ENCODE data around the gene NPAS2.

NPAS2 gene

DNA sequence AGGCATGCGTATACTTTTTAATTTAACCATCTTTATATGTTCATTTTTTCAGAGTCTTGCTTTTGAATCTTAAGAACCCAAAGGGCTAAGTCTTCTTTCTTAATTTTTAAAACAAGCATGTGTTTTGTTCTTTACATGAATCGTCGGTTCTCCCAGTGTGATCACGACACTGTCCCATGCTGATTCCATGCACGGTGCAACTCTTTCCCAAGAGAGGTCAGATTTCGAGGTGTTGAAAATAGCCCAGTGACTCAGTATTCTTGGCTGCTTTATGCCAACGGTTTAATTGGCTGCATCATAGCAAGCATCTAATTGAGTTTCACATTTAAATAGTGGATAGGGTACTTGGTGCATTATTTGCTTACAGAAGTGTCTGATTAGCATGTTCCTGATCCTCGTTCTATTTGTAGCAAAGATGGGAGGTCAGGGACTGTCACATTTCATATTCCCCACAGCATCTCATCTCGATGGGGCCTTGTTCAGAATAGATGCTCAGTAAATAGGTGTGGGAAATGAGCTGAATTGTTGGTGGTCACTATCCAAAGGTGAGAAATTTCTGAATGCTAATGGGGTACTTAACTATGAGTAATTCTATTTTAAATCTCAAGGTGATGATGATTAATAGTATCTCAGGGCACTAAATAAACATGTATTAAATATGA is 2.8 kb downstream of the NPAS2 start:
- DNase-seq: no peak

DNA sequence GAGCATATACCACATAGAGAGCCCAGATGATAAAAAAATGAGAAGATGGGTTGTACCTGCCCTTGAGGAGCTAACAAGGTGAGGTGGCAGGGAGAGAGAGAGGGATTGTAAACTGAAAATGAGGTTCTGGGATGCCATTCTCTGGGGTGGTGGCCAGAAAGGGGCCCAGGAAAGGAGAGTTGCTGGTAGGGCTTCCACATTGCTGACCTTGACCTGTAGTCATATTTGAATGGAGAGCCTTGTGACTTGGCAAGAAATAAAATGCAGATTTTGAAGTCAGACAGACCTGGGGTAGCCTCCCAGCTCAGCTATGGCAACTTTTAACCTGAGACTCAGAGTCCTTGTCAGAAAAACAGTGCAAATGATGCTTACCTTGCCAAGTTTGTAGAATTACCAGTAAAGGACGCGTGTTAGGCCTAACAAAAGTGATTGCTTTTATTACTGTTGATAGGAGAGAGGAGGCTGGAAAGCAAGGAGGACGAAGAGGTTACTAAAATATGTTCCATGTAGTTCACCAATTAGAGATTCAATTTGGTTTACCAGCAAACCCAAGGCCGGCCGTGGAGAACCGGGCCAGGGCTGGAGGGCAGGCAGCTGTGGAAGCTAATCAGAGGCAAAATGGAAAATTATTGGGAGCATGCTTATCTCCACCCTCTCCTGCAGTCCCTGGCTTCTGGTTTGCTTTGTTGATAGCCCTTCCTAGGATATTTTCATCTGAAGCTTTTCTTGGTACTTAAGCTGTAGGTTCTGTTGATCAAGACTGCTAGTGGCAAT is 3.9 kb downstream of the NPAS2 start:
- DNase-seq: no peak

DNA sequence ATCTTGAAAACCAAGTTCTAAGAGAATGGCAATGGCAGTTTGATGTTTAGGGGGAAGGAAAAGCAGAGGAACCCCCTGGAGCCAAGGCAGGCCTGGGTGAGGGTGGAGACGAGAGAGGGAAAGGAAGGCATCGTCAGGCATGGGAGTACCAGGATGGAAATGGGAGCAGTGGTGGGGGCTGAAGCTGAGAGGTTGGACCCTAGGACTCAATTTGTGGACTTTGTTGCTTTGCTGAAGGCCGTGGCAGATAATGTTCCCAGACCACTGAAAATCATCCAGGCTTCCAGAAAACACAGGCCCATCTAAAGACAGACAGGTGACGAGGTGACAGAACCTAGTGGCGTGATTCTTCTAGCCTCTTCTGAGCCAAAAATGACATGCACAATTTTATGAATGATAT is 4.9 kb downstream of the NPAS2 start:
- DNase-seq: no peak

DNA sequence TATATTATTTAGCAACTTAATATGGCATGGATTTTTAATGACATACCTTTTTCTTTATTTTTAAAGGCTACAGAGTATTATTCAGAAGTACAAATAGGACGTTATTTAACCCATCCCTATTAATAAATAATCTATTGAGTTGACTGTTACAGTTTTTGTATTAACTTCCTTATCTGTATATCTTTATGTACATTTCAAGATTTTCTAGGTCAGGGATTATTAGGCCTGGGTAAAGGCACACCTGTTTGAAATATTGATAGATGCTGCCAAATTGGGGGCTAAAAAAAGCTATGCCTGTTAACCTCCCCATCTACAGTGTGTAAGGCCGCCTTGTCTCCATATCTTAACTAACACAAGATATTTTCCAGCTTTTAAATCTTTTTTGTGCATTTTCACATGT is 6.6 kb downstream of the NPAS2 start:
- DNase-seq: no peak

DNA sequence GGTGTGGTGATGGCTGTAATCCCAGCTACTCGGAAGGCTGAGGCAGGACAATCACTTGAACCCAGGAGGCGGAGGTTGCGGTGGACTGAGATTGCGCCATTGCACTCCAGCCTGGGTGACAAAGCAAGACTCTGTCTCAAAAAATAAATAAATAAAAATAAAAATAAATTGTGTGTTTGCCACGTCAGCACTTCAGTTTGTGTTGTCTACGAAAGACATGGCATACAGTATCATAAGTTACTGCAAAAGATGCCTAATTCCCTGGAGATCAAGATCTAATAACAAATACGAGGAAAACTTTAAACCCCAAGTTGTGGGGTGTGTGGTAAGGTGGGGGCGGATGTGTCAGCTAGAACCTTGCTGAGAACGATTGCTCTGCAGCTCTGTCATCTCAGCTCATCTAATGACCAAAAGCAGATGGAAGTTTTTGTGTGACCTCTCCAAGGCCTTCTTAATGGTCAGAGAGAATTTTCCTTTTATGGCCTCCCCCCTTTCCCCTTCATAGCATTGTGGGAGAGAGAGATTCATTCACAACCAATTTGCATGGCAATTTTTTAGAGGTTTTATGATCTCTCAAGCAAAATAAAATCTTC is 11.3 kb downstream of the NPAS2 start:
- DNase-seq: no peak

DNA sequence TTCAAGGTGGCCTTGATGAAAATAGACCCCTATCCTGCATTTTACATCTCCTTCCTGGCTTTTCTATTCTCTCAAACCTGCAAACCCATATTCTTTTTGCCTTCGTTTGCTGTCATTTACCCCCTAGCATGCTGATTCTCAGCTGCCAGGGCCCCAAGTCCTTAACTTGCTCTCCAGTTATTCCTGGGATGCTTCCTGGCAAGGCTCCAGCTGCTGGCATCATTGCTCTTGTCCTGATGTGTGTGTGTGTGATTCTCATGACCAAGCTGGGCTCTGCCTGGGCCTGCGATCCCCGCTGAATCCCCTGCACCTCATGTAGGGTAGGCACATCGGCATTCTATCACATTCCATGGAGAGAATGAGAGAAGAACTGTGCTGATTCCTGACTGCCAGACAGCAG is 11.9 kb downstream of the NPAS2 start:
- DNase-seq: no peak

DNA sequence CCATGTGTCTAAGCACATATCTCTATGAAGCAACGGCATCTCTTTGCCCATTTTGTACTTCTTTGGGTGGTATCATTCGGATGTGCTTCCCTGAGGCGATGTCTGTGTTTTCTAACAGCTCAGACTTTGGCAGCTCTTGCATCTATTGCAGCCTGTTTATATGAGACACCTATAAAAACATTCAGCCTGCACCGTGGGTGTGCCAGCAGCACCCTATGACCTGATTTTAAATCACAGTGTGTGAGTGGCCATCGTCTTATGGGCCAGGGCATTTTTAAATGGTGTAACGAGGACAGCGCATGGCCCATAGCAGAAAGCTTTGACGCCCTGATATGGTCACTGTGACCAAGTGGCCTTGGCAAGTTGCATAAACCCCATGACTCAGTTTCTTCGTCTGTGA is 12.9 kb downstream of the NPAS2 start:
- DNase-seq: no peak

DNA sequence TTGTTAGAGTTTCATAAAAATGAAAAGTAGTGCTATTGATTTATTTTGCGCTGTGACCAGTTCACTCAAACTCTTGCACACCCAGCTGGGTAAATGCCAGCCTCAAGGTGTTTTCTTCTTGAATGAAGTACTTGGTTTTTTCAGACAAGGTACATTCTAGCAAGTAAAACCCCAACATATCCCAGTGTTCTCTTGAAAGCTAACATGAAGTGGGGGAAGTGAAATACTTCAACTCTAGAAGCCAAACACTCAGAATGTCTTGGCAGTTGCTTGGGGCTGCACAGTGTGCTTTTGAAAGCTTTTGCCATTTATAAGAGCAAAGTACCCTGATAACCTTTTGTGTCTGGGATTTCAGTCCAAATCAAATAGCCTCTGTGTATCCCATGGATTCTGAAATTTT is 13.4 kb downstream of the NPAS2 start:
- DNase-seq: no peak

DNA sequence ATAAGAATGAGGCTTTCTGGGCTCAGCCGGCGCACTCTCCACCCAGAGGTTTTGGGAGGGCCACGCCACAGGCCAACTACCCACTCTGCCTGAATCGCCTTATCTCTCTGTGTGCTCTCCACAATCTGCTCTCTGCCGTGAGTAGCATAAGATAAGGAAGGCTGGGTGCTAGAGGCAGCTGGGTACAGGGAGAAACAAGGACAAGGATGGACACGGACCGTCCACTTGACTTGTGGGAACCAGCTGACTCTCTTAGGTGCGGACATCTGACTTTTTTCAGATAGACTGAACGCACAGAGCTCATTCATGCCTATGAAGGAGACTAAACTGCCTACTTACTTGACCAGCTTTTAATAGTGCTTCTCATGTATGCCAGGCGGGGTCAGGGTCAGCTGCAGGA is 14.3 kb downstream of the NPAS2 start:
- no peak for DNase-seq

DNA sequence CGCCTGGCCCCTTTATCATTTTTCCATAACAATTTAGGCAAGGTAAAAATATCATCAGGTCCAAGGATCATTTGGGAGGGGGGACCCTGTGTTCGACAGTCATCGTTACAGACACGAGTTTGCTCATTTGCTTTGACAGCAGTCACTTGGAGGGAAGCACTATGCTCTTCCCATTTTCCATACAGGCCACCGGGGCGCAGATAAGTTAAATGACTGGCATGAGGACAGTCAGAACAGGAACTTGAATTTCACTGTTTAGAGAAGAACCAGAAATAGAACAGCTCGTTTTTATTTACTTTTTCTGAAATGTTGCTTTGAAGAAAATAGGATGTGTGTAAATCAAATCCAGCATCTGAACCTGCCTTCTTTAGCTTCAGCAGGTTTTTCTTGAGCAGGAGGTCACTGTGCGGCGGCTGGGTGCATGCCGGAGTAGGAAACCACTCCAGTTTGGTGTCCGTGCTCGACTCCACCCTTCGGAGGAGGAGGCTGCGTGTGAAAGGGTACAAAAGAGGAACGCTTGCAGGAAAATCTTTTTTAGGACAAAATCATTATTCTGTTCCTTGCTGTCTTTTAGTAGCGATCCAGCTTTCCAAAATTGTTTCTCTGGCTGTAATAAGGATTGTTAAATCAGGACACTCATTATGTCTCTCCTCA is 15.2 kb downstream of the NPAS2 start:
- no peak for DNase-seq

DNA sequence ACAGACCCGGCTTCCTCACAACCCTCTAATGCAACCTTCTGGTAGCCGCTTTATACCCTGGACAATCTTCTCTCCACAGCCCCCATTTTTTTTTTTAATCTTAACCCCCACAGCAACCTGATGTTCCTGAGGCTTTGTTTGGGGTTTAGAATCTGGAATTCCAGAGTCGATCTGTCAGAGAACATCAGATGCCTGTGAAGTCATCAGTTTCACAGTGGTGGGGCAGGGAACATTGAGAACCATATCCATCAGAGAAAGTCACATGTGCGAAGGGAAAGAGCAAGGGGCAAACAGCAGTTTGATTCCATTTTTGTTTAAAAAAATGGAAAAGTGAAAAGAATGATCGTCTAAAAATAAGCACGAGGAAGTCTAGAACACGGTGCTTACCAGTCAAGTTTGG is 20.6 kb downstream of the NPAS2 start:
- DNase-seq: no peak

DNA sequence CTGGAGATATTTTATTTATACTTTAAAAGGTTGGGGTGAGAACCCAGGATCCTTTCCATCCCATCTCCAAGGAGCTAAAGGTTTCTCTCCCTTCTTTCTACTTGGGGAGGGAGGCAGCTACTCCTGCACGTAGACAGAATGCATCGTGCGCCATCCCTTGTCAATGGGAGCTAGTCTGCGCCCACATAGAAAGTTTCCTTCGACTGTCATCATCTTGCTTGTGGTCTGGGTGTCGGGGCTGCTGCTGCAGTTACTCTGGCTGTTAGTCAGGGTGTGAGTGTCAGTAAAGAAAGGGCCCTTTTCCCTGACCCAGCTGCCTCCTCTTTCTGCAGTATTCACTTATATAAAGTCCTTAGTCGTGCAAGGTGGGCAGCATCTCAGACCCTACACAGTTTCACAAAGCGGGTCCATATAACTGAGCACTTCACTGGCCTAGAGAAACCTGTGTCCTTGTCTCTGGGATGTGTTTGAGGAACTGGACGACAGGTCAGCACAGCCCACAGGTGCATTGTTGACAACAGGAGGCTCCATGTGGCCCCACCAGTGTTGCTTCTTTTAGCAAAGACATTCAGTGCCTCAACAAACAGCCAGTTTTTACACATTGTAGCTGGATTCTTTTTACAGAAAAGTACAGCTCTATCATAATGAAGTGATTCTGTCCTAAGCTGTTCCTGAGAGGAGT is 22.4 kb downstream of the NPAS2 start:
- DNase-seq: no peak

DNA sequence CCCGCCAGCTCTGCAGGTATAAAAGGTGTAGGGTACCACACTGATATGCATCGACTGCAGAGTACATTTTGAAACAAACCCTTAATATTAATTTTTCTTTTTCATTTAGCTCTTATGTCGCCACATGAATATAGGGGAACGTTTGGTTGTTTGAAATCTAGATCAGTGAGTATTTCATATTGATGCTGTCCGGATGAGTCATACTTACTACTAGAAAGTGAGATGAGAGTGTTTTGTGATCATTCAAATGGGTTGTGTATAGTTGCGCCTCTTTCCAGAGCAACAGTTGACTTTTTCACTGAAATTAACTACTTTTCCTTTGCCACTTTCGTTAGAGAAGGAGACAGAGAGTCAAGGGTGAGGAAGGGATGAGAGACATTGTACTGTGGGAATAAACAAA is 24.6 kb downstream of the NPAS2 start:
- no peak for DNase-seq

DNA sequence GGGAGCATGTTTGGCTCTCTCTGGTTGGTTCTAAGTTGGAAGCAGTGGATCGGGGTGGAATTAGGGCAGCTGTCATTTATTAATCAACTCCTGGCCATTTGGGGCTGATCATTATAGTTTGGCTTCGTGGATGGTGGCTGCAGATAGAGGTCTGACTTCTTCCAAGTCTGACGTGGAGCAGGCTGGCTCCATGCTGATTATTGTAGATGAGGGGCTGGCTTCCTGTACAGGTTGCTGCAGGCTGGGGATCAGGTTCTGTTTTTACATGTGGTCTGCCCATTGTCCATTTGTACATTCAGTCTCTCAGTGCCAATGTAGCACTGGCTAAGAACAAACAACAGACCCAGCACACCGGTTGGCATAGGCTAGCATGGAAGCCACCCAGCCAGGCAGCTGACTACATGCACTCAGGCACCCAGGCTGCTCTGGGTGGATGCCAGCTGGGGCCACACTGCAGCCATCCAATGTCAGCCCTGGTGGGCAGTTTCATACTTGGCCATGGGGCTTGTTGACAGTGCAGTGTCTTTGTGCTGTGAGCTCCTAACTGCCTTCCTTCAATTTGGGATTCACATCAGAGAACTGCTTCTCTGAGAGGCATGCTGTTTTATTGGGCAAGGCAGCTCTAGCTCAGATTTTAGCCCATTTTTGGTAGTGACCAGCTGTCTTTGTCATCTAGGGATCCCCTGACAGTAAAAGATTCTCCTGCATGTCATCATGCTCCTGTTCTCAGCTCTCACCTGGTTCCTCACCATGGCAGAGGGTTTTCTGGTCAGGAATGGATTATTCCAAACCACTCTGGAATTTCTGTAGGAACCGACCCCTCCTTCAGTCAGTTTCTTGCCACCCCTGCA is 25.4 kb downstream of the NPAS2 start:
- DNase-seq: no peak

DNA sequence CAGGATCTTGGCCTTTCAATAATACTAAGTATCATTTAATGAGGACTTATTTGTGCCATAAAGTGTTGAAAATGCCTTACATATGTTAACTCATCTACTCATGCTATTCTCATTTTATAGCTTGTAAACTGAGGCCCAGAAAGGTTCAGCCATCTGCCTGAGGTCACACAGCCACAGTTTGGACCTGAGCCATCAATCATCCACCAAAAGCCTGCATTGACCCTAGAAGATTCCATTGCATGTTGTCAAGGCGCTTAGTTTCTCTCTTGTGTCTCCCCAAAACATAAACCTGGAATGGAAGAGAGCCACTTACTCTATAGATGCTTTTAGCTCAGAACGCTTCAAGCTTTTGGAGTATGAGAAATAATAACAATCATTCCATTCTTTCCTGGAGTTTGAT is 26.8 kb downstream of the NPAS2 start:
- no peak for DNase-seq

DNA sequence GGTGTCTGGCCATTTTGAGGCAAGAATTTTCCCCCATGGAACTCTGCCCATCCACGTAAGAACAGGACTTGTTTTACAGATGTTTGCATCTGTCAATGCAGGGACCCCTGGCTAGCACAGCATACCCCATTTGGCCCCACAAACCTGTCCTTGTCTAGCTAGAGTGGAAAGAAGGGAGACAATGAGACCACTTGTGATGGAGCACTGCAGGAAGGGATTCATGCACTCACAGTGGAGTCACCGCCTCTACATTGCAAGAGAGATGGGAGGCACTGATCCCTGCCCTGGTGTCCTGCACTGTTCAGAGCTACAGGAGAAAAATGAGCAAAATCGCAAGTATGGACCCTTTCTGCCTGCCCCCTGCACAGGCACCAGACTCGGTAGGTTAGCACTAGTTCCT is 32.5 kb downstream of the NPAS2 start:
- no peak for DNase-seq

DNA sequence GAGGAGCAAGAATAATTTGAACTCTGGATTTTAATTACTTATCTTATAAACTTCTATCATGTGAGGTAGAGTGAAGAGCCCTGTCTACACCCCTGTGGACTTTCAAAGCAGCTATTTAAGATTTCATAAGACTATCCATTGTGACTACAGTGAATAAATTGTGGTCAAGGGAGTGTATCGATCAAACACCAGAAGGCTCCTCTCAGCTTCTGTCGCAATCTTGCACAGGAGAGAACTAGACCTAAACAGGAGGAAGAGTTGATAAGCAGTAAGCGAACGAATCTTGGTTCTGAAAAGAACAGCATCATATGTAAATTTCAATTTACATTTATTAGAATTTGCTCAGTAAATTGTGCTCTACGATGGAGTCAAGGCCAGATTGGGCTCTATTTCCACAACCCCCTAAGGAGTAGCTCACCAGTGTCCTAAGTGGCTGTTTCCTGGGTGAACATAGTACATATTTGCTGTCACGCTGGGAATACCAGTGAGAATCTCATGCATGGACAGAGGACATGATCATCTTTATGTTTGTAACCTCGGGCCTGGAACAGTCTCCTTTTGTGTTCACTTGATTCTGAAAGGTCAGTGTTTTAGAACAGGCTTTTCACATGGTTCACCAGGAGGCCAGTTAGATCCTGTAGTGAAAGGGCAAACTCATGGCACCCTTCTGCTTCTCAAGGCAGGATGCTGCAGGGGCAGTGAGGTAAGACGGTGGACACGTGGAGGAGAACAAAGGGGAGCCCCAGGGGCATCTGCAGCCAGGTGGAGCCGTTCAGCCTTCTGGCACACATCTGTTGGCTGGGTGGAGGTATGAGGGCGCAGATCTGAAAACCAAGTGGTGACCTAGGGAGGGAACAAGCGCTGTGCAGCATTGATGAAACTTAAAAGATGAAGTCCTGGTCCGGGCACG is 33.3 kb downstream of the NPAS2 start:
- DNase-seq: no peak

DNA sequence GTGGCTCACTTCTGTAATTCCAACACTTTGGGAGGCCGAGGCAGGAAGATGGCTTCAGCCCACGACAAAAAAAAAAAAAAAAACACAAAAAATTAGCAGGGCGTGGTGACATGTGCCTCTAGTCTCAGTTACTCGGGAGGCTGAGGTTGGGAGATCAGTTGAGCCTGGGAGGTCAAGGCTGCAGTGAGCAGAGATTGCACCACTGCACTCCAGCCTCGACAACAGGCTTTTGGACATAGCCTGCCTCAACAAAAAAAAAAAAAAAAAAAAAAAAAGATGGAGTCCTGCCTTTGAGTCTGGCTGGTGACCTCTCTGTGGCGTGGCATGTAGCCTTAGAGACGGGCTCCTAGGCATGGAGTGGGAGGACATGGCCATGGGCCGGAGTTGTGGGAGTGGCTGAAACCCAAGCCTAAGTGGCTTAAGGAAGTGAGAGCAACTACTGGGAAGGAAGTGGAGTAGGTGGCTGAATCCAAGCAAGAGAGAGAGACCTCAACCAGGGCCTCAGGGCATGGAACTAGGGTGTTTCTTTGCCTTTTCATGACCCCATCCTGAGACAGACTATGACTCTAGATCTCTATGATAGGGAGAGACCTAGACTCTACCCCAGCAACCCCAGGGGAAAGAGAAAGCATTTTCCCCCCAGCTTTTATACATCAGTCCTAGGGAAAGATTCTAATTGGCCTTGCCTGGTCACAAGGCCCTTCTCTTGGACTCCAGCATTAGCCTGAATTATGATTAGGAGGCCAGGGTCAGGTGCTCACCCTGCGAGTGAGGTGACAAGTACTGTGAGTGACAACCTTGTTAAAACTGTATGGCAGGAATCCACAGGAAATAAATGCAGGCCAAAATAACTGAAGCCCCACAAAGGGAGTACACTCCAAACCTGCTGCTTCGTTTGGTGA is 34.2 kb downstream of the NPAS2 start:
- no peak for DNase-seq

DNA sequence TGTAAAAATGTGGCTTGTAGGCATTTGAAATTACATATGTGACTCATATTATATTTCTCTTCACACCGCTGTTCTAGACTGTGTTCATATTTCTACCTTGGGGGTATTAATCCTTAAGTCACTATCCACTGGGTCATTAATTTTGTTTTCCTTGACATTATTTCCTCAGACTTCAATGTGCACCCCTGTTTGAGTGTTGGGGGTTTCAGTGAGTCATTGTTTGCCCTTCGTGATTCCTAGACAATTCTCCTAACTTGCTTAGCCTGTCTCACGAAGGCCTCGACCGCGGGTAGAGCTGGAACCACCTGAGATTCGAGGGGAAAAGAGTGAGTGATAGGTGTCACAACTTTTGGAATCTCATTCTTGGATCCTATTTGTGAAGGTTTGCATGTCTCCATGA is 35.1 kb downstream of the NPAS2 start:
- DNase-seq: no peak

DNA sequence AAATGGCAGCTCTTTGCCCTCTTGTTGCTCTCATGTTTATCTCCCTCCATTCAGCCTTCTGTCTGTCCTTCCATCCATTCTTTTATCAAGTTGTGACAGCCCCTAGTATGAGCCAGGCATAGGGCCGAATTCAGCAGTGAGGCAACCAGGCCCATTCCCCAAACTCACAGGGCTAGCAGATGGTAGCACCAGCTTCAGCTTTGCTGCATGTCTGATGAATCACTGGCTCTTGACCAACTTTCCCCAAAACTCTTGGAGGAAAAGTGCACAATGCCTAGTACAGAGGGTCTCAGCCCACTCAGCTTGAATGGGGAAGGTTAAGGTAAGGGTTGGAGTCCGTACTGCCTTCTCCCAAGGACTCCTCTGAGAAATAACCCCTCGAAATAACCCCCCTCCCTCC is 35.7 kb downstream of the NPAS2 start:
- DNase-seq: no peak

Data from stimulated activated CD4-positive, alpha-beta T cell treated with anti-CD3 and anti-CD28 coated beads, Interleukin-15, amount 100 ng/mL, for 24 hours (primary cell).